Pancreas (tissue), 10 donors: Measurements from ENCODE around the gene PWWP2B. TPM values are rescaled to one million over a fixed set of nuclear protein-coding genes. Genes with fewer than 3 reads are reported as not detected.
"Not testable (repeated sequence)": the region's sequence is repeated elsewhere in the genome, so short reads cannot be mapped to it uniquely, and the experiment has no call there.

Experiments
- ATAC-seq, 4 donors: fragments of 200-7000 bp; cut with Tn5 transposase; one replicate each; pipeline versions ENCODE4 v1.8.0 to v1.9.1; 2020; ENCODE audit warnings: mild to moderate bottlenecking in 4 of 4, moderate library complexity in 4 of 4
- DNase-seq, 6 donors: peaks; one replicate each; pipeline ENCODE4 v3.0.0-alpha.2; 2020
- FAIRE-seq: peaks from 2 replicates; lab custom pipeline; 2012; peaks lifted over from hg19 to GRCh38; lab: Jason Lieb, UNC
- H3K27ac ChIP-seq, 4 donors: fragments of 200-600 bp; sonication (generic); 1 replicate in 3 of 4; 2 replicates in 1 of 4; pipeline versions ENCODE4 v1.5.0 to v1.8.0; 2020
- H3K27me3 ChIP-seq, 4 donors: fragments of 200-600 bp; one replicate each; pipeline ENCODE4 v1.8.0; 2021
- H3K36me3 ChIP-seq, 3 donors: fragments of 200-600 bp; sonication (generic) in 1 of 3; one replicate each; pipeline versions ENCODE4 v1.5.0 to v1.8.0; 2020 to 2021
- H3K4me1 ChIP-seq, 3 donors: fragments of 200-600 bp; one replicate each; pipeline ENCODE4 v1.8.0; 2021
- H3K4me3 ChIP-seq, 4 donors: fragments of 200-600 bp; sonication (generic) in 2 of 4; one replicate each; pipeline versions ENCODE4 v1.5.0 to v1.8.0; 2020 to 2021
- H3K9me3 ChIP-seq, 4 donors: fragments of 200-600 bp; one replicate each; pipeline ENCODE4 v1.8.0; 2021
- CTCF ChIP-seq, 4 donors: fragments of 200-600 bp; sonication (generic) in 3 of 4; IDR thresholded peaks; one replicate each; pipeline versions ENCODE4 v1.5.0 to v1.8.0; 2021; ENCODE audit warnings: antibody characterized with exemption in 4 of 4
- WGBS, 2 donors: extraction: QIAGEN DNeasy Blood & Tissue Kit; methylation state at CpG; one replicate each; pipeline ENCODE4 v1.1.7; 2013; 5-methylcytosine and 5-hydroxymethylcytosine counted together
- intact Hi-C, 3 donors: fragments of 100-400 bp; cut with DNase I; formaldehyde crosslinking; loops; one replicate each; pipeline versions ENCODE4 v1.11.1 to v1.14.2; 2022
- polyA plus RNA-seq, 2 donors: library from polyadenylated mRNA; stranded (reverse); fragments of 200-250 nt; gene quantifications; one replicate each; pipeline ENCODE4 v1.2.3, GENCODE V29; 2013
- total RNA-seq, 6 donors: library from RNA; stranded (reverse); fragmentation: NEBNext Ultra II Directional in 4 of 6; extraction: Animal tissue kit (Norgen Biotek cat#: 25700) in 4 of 6; gene quantifications; one replicate each; pipeline versions ENCODE4 v1.2.1 to v1.2.4, GENCODE V29; 2021 to 2023
- donor health status: healthy with polysubstance abuse.
- donor health status: DM: no; HTN: no; CAD: no; lungs with moderate emphysema.
- donor health status: DM: no; HTN: no; CAD: no.
- donor health status: control.
- donor health status: control.
- donor health status: Bipolar disorder and iron deficiency.
- donor health status: DM: yes; HTN: yes; CAD: no.
- donor health status: DM: no; HTN: no; CAD: no.
- donor health status: DM: no; HTN: no; CAD: no.
- donor health status: DM: yes; HTN: yes; CAD: no.

PWWP2B gene
- total and polyA plus RNA-seq, 8 donors: 17.8 to 44.1 (median 25.2) TPM

- FAIRE-seq: no peak
- Histone ChIP-seq H3K4me3 (no peak overlapping the region), H3K4me1 (no peaks in the 10 kb centered on the region), H3K36me3 (no peaks in the 10 kb centered on the region), H3K27ac (no peak overlapping the region), H3K9me3 (no peaks in the 10 kb centered on the region), H3K27me3 (no peaks in the 10 kb centered on the region)
- 89 to 92% methylated on average over 17 of the region's 17 CpGs for WGBS, 2 donors
- intact Hi-C loops: loop anchor here (5.0 to 10.0 kb wide), 3 partner anchors 124 to 129 kb away; no protein-coding TSS in a partner anchor
- peak in 2 of 6 donors; percentile 50 to 71 for DNase-seq
- no peak for ATAC-seq
- TF ChIP-seq CTCF (IDR thresholded peaks at IDR 0.05): no peak
Observed at GRCh38 chr10:132350946-132351345, 46.1 kb upstream of the PWWP2B start.

GRCh38 chr10:132351611-132352010 lies 45.4 kb upstream of the PWWP2B start:
- H3K4me3 ChIP-seq: no peak overlapping the region
- TF ChIP-seq CTCF (IDR thresholded peaks at IDR 0.05): no peak
- no peaks in the 10 kb centered on the region for H3K27me3 ChIP-seq
- no peaks in the 10 kb centered on the region for H3K36me3 ChIP-seq
- DNase-seq: peak in 1 of 6 donors; percentile 27
- intact Hi-C loops: loop anchor here (5.0 to 10.0 kb wide), 3 partner anchors 124 to 129 kb away; no protein-coding TSS in a partner anchor
- WGBS, 2 donors: 85 to 86% methylated on average over 25 of the region's 25 CpGs
- H3K27ac ChIP-seq: no peak overlapping the region
- H3K4me1 ChIP-seq: no peaks in the 10 kb centered on the region
- FAIRE-seq: no peak
- H3K9me3 ChIP-seq: no peaks in the 10 kb centered on the region
- no peak for ATAC-seq

- not testable (repeated sequence) for H3K9me3 ChIP-seq, H3K27ac ChIP-seq, H3K27me3 ChIP-seq, H3K4me3 ChIP-seq, H3K36me3 ChIP-seq, FAIRE-seq, H3K4me1 ChIP-seq
- 43 to 51% methylated on average over 27 to 35 of the region's 44 CpGs for WGBS, 2 donors
- peak; percentile 72 to 81 (median 78) for TF ChIP-seq CTCF (IDR thresholded peaks at IDR 0.05)
- peak; percentile 68 to 93 (median 86) for ATAC-seq
- DNase-seq: peak; percentile 45 to 95 (median 77)
- intact Hi-C loops: loop anchor here (5.0 to 10.0 kb wide), 3 partner anchors 125 to 130 kb away; no protein-coding TSS in a partner anchor
Observed at GRCh38 chr10:132352462-132353308, 44.3 kb upstream of the PWWP2B start.

GRCh38 chr10:132353456-132354355 lies 43.3 kb upstream of the PWWP2B start:
- no peak for ATAC-seq
- H3K4me3 ChIP-seq: no peak overlapping the region
- DNase-seq: peak in 1 of 6 donors; percentile 37
- no peak for FAIRE-seq
- WGBS, 2 donors: 84 to 89% methylated on average over 20 of the region's 20 CpGs
- no peak overlapping the region for H3K27ac ChIP-seq
- no peaks in the 10 kb centered on the region for H3K9me3 ChIP-seq
- no peaks in the 10 kb centered on the region for H3K4me1 ChIP-seq
- no peaks in the 10 kb centered on the region for H3K27me3 ChIP-seq
- no peaks in the 10 kb centered on the region for H3K36me3 ChIP-seq
- no peak for TF ChIP-seq CTCF (IDR thresholded peaks at IDR 0.05)
- intact Hi-C loops: loop anchor here (5.0 to 10.0 kb wide), 3 partner anchors 126 to 131 kb away; no protein-coding TSS in a partner anchor
